Activated CD8-positive, alpha-beta T cell treated with anti-CD3 and anti-CD28 coated beads for 36 hours (primary cell): ENCODE measurements around the gene PIK3C2G. TPM values are rescaled to one million over a fixed set of nuclear protein-coding genes. Genes with fewer than 3 reads are reported as not detected.

Experiments used
- ATAC-seq: fragments of 200-7000 bp; cut with Tn5 transposase; one replicate; pipeline ENCODE4 v1.10.0; 2021; ENCODE audit warnings: mild to moderate bottlenecking, moderate library complexity
- CTCF ChIA-PET: fragments of 350-600 bp; sonication (Branson Sonifier 250); formaldehyde crosslinking; loops from one replicate; lab custom pipeline; 2021; ENCODE audit warnings: antibody characterized with exemption; lab: Charles Lee
- POLR2A ChIA-PET: fragments of 350-600 bp; sonication (Branson Sonifier 250); formaldehyde crosslinking; loops from one replicate; lab custom pipeline; 2021; ENCODE audit warnings: antibody characterized with exemption; lab: Charles Lee
- DNase-seq: peaks from one replicate; pipeline ENCODE4 v3.0.0-alpha.2; 2020
- H3K27ac Mint-ChIP-seq: one replicate; pipeline ENCODE4 v1.8.0; 2021; ENCODE audit warnings: mild to moderate bottlenecking, mixed read lengths
- H3K27me3 Mint-ChIP-seq: one replicate; pipeline ENCODE4 v1.8.0; 2021; ENCODE audit warnings: mixed read lengths
- H3K36me3 Mint-ChIP-seq: one replicate; pipeline ENCODE4 v1.8.0; 2021; ENCODE audit warnings: low read depth, mixed read lengths
- H3K4me1 Mint-ChIP-seq: one replicate; pipeline ENCODE4 v1.8.0; 2021; ENCODE audit warnings: low read depth, mixed read lengths
- H3K4me3 Mint-ChIP-seq: one replicate; pipeline ENCODE4 v1.8.0; 2021; ENCODE audit warnings: mild to moderate bottlenecking, moderate library complexity, mixed read lengths
- H3K9me3 Mint-ChIP-seq: one replicate; pipeline ENCODE4 v1.8.0; 2021; ENCODE audit warnings: mixed read lengths
- CTCF ChIP-seq: fragments of 200-600 bp; IDR thresholded peaks from one replicate; pipeline ENCODE4 v1.8.0; 2022; ENCODE audit warnings: antibody characterized with exemption, mild to moderate bottlenecking
- intact Hi-C: fragments of 100-400 bp; cut with micrococcal nuclease; formaldehyde crosslinking; loops from one replicate; pipeline ENCODE4 v1.10.0; 2022
- total RNA-seq, 2 experiments: library from RNA; stranded (reverse); gene quantifications; one replicate each; pipeline ENCODE4 v1.2.3, GENCODE V29; 2021

Gene PIK3C2G
- total RNA-seq, 2 experiments from 2014 or later, result not detected

GRCh38 chr12:18436170-18436569, 174.9 kb downstream of the PIK3C2G start:
- Mint-ChIP-seq H3K4me3 (no peak overlapping the region), H3K27ac (no peak overlapping the region), H3K27me3 (no peaks in the 10 kb centered on the region), H3K9me3 (peaks cover 3% of the 10 kb centered on the region), H3K36me3 (no peaks in the 10 kb centered on the region), H3K4me1 (no peaks in the 10 kb centered on the region)
- DNase-seq (no peak), ATAC-seq (no peak)
- ChIA-PET POLR2A (no interaction called here), CTCF (no interaction called here)
- TF ChIP-seq CTCF, result no peak
- intact Hi-C loops, result no loop called here

DNA sequence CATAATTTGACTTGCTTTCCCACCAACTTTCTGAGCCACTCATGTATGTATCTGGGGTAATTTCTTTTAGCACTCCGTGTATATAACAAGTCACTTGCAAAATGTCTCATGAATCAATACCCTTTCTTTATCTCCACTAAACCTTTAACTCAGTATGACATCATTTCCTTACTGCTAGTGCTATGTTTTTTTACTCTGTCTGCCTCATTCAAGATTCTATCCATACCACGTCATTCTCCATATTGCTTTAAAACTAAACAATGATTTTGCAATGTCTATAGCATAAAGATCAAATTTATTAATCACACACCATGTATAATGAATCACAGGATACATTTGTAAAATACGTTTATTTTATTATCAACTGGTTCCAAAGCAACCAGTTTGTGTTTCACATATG, 178.2 kb downstream of the PIK3C2G start:
- intact Hi-C loops, result no loop called here
- Mint-ChIP-seq H3K4me1 (no peaks in the 10 kb centered on the region), H3K4me3 (no peak overlapping the region), H3K36me3 (no peaks in the 10 kb centered on the region), H3K27me3 (no peaks in the 10 kb centered on the region), H3K9me3 (peaks cover 3% of the 10 kb centered on the region), H3K27ac (no peak overlapping the region)
- ChIA-PET POLR2A (no interaction called here), CTCF (no interaction called here)
- ATAC-seq (no peak), DNase-seq (no peak)
- TF ChIP-seq CTCF, result no peak

DNA sequence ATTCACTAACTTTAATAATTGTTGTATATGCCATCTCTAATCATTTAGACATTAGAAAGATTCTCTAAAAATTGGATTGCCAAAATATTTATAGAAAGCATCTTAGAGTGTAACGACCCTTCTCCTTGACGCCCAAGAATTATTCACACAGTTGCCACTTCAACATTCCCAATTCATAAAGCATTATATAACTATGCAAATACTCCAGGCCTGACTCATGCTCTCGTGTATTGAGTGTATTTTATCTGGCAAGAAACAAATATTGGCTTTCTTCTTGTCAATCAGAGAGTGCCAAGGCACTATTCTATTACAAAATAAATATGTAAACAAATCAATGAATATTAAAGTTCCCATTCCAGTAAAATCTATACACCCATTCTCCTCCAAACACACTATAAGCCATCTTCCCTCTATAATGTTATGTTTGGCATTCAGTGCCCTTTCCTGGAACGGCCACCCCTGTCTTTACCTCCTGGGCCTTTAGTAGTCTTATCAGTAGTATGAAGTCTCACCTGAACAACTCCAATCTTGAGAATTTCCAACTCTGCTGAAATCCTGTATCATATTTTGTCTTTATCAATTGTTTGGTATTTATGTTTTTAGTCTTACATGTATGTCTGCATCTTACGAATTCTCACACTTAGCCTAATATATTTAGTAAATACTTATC, 182.6 kb downstream of the PIK3C2G start:
- DNase-seq (no peak), ATAC-seq (no peak)
- ChIA-PET CTCF (no interaction called here), POLR2A (no interaction called here)
- H3K4me1 Mint-ChIP-seq, result no peaks in the 10 kb centered on the region
- H3K36me3 Mint-ChIP-seq, result no peaks in the 10 kb centered on the region
- intact Hi-C loops, result no loop called here
- no peaks in the 10 kb centered on the region for H3K27me3 Mint-ChIP-seq
- no peak overlapping the region for H3K27ac Mint-ChIP-seq
- no peak overlapping the region for H3K4me3 Mint-ChIP-seq
- no peaks in the 10 kb centered on the region for H3K9me3 Mint-ChIP-seq
- TF ChIP-seq CTCF, result no peak

GRCh38 chr12:18446061-18446644, 184.8 kb downstream of the PIK3C2G start:
- peaks cover 2% of the 10 kb centered on the region for H3K9me3 Mint-ChIP-seq
- no peaks in the 10 kb centered on the region for H3K36me3 Mint-ChIP-seq
- POLR2A ChIA-PET, result no interaction called here

More at GRCh38 chr12:18446061-18446644, 184.8 kb downstream of the PIK3C2G start:
- Mint-ChIP-seq H3K27me3 (no peaks in the 10 kb centered on the region), H3K4me1 (no peaks in the 10 kb centered on the region), H3K4me3 (no peak overlapping the region), H3K27ac (no peak overlapping the region)
- intact Hi-C loops, result no loop called here
- no peak for ATAC-seq
- CTCF ChIA-PET, result no interaction called here
- no peak for DNase-seq
- no peak for TF ChIP-seq CTCF
